Tongue (tissue), 2 donors: ENCODE data around the gene TRAPPC1. TPM values are rescaled to one million over a fixed set of nuclear protein-coding genes. Genes with fewer than 3 reads are reported as not detected.
A peak's percentile ranks its signal among the peaks of the same experiment; 100 is the strongest.

Experiments used
- DNase-seq: peaks from one replicate; pipeline ENCODE4 v3.0.0-alpha.2; 2015
- total RNA-seq: library from RNA; depleted of rRNA; stranded (reverse); fragments of >200 nt; gene quantifications from one replicate; pipeline ENCODE4 v1.2.3, GENCODE V29; 2014

The TRAPPC1 gene
- total RNA-seq, 1 donor from 2014 or later, result 21.7 TPM

DNA sequence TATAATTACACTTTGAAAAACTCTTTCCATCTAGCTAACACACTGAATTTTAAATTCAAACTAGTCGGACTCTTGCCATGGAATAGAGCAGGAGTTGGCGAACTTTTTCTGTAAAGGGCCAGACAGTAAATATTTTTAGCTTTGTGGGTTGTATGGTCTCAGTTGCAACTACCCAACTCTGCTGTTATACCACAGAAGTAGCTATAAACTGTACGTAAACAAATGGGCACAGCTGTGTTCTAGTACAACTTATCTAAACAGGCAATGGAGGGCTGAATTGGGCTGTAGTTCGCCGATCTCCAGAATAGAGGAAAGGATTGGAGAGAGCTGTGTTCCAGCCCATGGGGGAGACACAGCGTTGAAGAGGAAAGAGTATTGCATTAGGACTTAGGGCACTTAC, 9.0 kb upstream of the TRAPPC1 start:
- no peak for DNase-seq

GRCh38 chr17:7940034-7940433, 8.3 kb upstream of the TRAPPC1 start:
- no peak for DNase-seq

GRCh38 chr17:7935859-7936258, 4.1 kb upstream of the TRAPPC1 start:
- DNase-seq, result no peak

- peak; percentile 38 for DNase-seq
Observed at GRCh38 chr17:7932949-7933348, 1.2 kb upstream of the TRAPPC1 start.

- DNase-seq, result peak; percentile 55
Observed at GRCh38 chr17:7932483-7932891, 741 bp upstream of the TRAPPC1 start.

- no peak for DNase-seq
Observed at GRCh38 chr17:7930841-7931631, 710 bp downstream of the TRAPPC1 start.

GRCh38 chr17:7929158-7930023, 2.4 kb downstream of the TRAPPC1 start, which contains the start of gene KCNAB3:
TSS of gene KCNAB3 (minus strand) at chr17:7929856. CDS start at chr17:7929435, 421 bp downstream.
- DNase-seq, result peak; percentile 90

GRCh38 chr17:7927596-7927995, 4.2 kb downstream of the TRAPPC1 start:
- no peak for DNase-seq

- peak; percentile 95 for DNase-seq
Observed at GRCh38 chr17:7922845-7923628, 8.7 kb downstream of the TRAPPC1 start.

DNA sequence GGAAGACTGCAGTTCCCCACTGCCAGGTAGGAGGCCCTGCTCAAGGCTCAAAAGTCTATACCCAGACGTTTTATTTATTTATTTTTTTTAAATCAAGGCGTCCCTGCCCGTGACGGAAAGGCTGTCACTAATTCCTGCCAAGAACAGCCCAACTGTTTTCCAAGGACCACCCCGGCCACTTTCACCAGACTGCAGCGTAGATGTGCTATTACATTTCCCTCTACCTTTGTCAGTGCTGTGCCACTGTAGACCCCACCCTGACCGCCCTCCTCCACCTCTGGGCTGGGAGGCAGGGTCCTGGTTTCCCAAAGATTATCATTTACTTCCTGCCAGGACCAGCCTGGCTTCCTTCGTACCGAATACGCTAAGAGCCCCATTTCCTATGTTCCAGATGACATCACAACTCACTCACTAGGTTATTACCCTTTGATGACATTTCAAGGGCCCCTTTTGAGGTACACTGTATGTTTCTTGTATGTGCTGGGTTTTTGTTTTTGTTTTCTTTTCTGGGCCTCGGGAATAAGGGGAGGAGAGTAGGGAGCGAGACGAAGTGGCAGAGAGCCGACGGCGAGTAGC, 9.4 kb downstream of the TRAPPC1 start:
- DNase-seq, result peak; percentile 46

GRCh38 chr17:7916808-7917207, 14.9 kb downstream of the TRAPPC1 start:
- peak; percentile 33 for DNase-seq

GRCh38 chr17:7916385-7916682, 15.4 kb downstream of the TRAPPC1 start:
- no peak for DNase-seq

DNA sequence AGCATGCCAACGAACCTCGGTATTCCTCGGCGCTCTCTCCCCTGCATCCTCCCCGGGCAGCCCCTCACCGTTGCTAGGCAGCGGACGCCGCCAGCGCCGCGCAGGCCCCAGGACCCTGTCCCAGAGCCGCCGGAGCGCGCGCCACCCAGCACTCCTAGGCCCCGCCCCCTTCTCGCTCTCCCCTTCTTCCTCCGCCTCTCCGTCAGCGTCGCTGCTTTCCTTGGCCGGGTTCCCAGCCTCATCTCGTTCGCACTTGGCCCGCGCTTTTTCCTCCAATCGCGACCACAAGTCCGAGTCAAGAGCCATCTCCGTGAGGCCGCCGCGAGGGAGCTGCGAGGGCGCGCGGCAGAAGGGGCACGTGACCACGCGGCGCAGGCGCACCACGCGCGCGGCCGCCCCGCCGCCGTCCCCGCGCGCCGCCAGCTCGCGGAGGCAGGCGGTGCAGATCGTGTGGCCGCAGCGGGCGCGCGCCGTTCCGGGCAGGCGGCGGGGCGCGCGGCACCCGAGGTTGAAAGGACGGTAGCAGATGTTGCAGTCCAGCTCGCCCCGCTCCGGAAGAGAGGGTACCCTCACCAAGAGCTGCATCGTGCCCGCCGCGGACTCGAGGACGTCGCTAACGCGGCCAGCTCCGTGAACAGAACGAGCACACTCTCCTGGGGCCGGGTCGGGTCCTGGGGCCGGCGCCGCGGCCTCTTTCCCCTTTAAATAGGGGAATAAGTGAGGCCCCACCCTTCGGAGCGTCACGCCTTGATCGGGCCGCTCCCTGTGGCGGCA, 15.9 kb downstream of the TRAPPC1 start, which contains the start of gene RNF227:
RNF227 (minus strand) TSS at position 679 of the 774 bp plus-strand sequence; CDS start at position 585, 94 bp downstream.
- DNase-seq, result peak; percentile 99

DNA sequence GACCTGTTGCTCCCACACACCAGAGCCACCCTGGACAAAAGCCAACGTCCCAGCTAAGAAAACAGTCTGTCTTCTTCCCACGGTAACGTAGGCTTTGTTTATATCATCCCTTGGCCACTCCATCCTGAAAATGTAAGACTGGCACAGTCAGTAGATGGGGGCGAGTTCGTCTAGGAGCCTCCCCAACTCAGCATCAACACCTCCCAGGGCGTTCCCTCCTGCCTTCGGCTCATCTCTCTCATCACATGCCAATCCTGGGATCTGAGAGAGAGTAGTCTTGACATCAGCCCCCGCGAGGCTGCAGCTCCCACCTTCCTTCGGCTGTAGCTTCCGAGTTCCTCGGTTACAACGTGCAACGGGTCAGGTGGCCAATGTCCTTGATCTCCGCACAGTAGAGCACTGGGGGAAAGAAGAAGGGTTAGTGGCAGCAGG, 16.6 kb downstream of the TRAPPC1 start:
- DNase-seq, result no peak

DNA sequence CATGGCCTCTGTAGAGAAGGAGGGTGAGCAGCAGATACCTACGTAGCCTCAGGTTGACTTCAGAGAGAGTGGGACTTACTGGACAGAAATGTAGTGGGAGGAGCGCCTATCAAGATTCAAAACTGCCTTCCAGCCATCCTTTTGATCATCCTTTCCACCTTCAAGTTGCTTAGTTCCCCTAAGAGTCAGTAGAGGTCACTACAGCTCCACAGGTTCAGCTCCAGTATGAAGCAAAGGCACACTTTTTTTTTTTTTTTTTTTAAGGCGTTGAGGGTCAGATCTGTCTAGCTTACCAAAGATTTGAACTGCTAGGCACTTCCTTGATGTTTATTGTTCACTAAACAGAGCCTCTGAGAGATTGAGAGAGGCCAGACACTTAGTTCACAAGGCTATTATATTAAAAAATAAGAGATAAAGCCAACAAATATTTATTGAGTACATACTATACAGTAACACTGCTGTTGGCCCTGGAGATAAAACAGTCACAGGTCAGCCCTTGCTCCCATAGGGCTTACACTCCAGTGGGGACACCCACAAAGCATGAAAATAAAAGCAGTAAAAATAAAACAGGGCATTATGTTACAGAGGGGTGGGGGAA, 18.7 kb downstream of the TRAPPC1 start:
- peak; percentile 83 for DNase-seq

- no peak for DNase-seq
Observed at GRCh38 chr17:7911116-7911515, 20.6 kb downstream of the TRAPPC1 start.

GRCh38 chr17:7910711-7911110, 21.0 kb downstream of the TRAPPC1 start:
- no peak for DNase-seq

DNA sequence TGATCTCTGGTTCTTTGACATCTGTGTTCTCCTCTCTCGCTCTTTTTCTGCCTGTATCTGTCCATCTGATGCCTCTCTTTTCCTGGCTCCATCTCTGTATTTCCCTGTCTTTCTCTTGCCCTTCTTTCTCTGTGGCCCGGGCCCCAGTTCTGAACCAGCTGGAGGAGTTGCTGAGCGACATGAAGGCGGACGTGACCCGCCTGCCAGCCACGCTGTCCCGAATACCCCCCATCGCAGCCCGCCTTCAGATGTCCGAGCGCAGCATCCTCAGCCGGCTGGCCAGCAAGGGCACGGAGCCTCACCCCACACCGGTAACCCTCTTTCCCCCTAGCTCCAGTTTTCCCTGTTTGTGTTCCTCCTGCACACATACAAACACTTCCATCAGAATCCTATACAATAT, 21.5 kb downstream of the TRAPPC1 start:
- no peak for DNase-seq

GRCh38 chr17:7909089-7909488, 22.7 kb downstream of the TRAPPC1 start:
- DNase-seq, result no peak
